Bronchial epithelial cell (primary cell): ENCODE measurements around the gene SUMO2. TPM values are rescaled to one million over a fixed set of nuclear protein-coding genes. Genes with fewer than 3 reads are reported as not detected.

Experiments
- DNase-seq: peaks from one replicate; pipeline ENCODE4 v3.0.0-alpha.2; 2010; ENCODE audit warnings: low read depth
- FAIRE-seq: peaks from 2 replicates; lab custom pipeline; 2011; peaks lifted over from hg19 to GRCh38; lab: Jason Lieb, UNC
- H3K27me3 ChIP-seq: 2 replicates; pipeline ENCODE4 v1.5.1; 2011; ENCODE audit warnings: low read length; ENCODE audit not compliant: control insufficient read depth, insufficient read depth
- H3K36me3 ChIP-seq: 2 replicates; pipeline ENCODE4 v1.5.1; 2011; ENCODE audit warnings: low read length; ENCODE audit not compliant: control insufficient read depth, insufficient read depth
- H3K4me3 ChIP-seq: 2 replicates; pipeline ENCODE4 v1.5.1; 2011; ENCODE audit warnings: mild to moderate bottlenecking, low read depth, low read length, control low read depth
- CTCF ChIP-seq: IDR thresholded peaks from 2 replicates; pipeline ENCODE4 v1.5.1; 2011; ENCODE audit warnings: mild to moderate bottlenecking, moderate library complexity, low read length, control low read depth, inconsistent platforms; ENCODE audit not compliant: insufficient read depth, severe bottlenecking
- total RNA-seq: library from RNA; depleted of rRNA; stranded (reverse); fragments of >200 nt; gene quantifications from 2 replicates; pipeline ENCODE4 v1.2.1, GENCODE V29; 2014

Gene SUMO2
- total RNA-seq, 1 donor from 2014 or later, result 87.1 TPM

GRCh38 chr17:75227729-75228128 lies 45.0 kb upstream of the SUMO2 start:
- Histone ChIP-seq H3K27me3 (no peaks in the 10 kb centered on the region), H3K4me3 (no peak overlapping the region), H3K36me3 (peaks cover 30% of the 10 kb centered on the region)
- FAIRE-seq, result no peak
- TF ChIP-seq CTCF, result no peak
- DNase-seq, result no peak

DNA sequence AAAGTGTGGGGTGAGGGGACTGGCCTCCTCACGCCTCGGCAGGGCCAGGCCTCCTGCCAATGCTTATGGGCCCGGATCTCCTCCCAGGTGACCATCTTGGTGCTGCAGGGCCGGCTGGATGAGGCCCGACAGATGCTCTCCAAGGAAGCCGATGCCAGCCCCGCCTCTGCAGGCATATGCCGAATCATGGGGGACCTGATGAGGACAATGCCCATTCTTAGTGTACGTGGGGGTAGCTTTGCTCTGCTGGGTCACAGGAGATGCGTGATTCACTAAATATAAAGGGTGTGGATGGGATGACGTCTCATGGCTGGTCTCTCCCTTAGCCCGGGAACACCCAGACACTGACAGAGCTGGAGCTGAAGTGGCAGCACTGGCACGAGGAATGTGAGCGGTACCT lies 42.3 kb upstream of the SUMO2 start:
- Histone ChIP-seq H3K36me3 (peaks cover 25% of the 10 kb centered on the region), H3K27me3 (no peaks in the 10 kb centered on the region), H3K4me3 (no peak overlapping the region)
- TF ChIP-seq CTCF, result no peak
- no peak for DNase-seq
- no peak for FAIRE-seq

- Histone ChIP-seq H3K27me3 (no peaks in the 10 kb centered on the region), H3K4me3 (no peak overlapping the region), H3K36me3 (peaks cover 24% of the 10 kb centered on the region)
- FAIRE-seq (no peak), DNase-seq (no peak)
- no peak for TF ChIP-seq CTCF
Measured at GRCh38 chr17:75219815-75220214, 37.1 kb upstream of the SUMO2 start.

- no peaks in the 10 kb centered on the region for H3K27me3 ChIP-seq
- H3K36me3 ChIP-seq, result peaks cover 28% of the 10 kb centered on the region
- TF ChIP-seq CTCF, result no peak
- H3K4me3 ChIP-seq, result no peak overlapping the region
- DNase-seq (no peak), FAIRE-seq (no peak)
Measured at GRCh38 chr17:75218131-75218530, 35.4 kb upstream of the SUMO2 start.

GRCh38 chr17:75209061-75209460 lies 26.3 kb upstream of the SUMO2 start:
- no peak for TF ChIP-seq CTCF
- peaks cover 14% of the 10 kb centered on the region for H3K36me3 ChIP-seq

GRCh38 chr17:75208161-75208560 lies 25.4 kb upstream of the SUMO2 start:
- Histone ChIP-seq H3K36me3 (peaks cover 11% of the 10 kb centered on the region), H3K4me3 (no peak overlapping the region), H3K27me3 (no peaks in the 10 kb centered on the region)
- FAIRE-seq (no peak), DNase-seq (no peak)
- TF ChIP-seq CTCF, result no peak

More at GRCh38 chr17:75209061-75209460, 26.3 kb upstream of the SUMO2 start:
- DNase-seq, result no peak
- no peaks in the 10 kb centered on the region for H3K27me3 ChIP-seq
- no peak overlapping the region for H3K4me3 ChIP-seq
- no peak for FAIRE-seq
